NCI-H1048 (cell line): ENCODE measurements around the gene TM4SF4.

Experiments used
- DNase-seq: peaks from one replicate; lab custom pipeline; 2025; lab: John Stamatoyannopoulos, UW

The TM4SF4 gene

GRCh38 chr3:149512073-149512782 is 37.7 kb downstream of the TM4SF4 start:
- DNase-seq = peak; percentile 16

GRCh38 chr3:149514471-149514870 is 40.0 kb downstream of the TM4SF4 start:
- no peak for DNase-seq

GRCh38 chr3:149515249-149515648 is 40.8 kb downstream of the TM4SF4 start:
- DNase-seq = no peak

GRCh38 chr3:149516920-149517319 is 42.4 kb downstream of the TM4SF4 start:
- DNase-seq = no peak

GRCh38 chr3:149519912-149520311 is 45.4 kb downstream of the TM4SF4 start:
- DNase-seq = no peak

GRCh38 chr3:149523512-149524299 is 49.2 kb downstream of the TM4SF4 start:
- DNase-seq = no peak

- no peak for DNase-seq
Observed at GRCh38 chr3:149527531-149528339, 53.2 kb downstream of the TM4SF4 start.

- no peak for DNase-seq
Observed at GRCh38 chr3:149528340-149528650, 53.8 kb downstream of the TM4SF4 start.

- DNase-seq = no peak
Observed at GRCh38 chr3:149529099-149529498, 54.6 kb downstream of the TM4SF4 start.

- no peak for DNase-seq
Observed at GRCh38 chr3:149532489-149533180, 58.1 kb downstream of the TM4SF4 start.

- DNase-seq = no peak
Observed at GRCh38 chr3:149534082-149534481, 59.6 kb downstream of the TM4SF4 start.

GRCh38 chr3:149534671-149535332 is 60.3 kb downstream of the TM4SF4 start:
- DNase-seq = no peak

- no peak for DNase-seq
Observed at GRCh38 chr3:149535333-149535685, 60.8 kb downstream of the TM4SF4 start.

- DNase-seq = no peak
Observed at GRCh38 chr3:149536429-149536828, 61.9 kb downstream of the TM4SF4 start.

GRCh38 chr3:149538371-149538770 is 63.9 kb downstream of the TM4SF4 start:
- no peak for DNase-seq

- no peak for DNase-seq
Observed at GRCh38 chr3:149541091-149541491, 66.6 kb downstream of the TM4SF4 start.

- DNase-seq = no peak
Observed at GRCh38 chr3:149542375-149543312, 68.1 kb downstream of the TM4SF4 start.

- no peak for DNase-seq
Observed at GRCh38 chr3:149545049-149545448, 70.6 kb downstream of the TM4SF4 start.

GRCh38 chr3:149547413-149547812 is 72.9 kb downstream of the TM4SF4 start:
- no peak for DNase-seq

GRCh38 chr3:149547954-149548668 is 73.6 kb downstream of the TM4SF4 start:
- no peak for DNase-seq
